NCI-H345 treated with DMSO at 0.1 percent for 48 hours (cell line): ENCODE measurements around the gene PDZD7.
"Not testable (repeated sequence)": the region's sequence is repeated elsewhere in the genome, so short reads cannot be mapped to it uniquely, and the experiment has no call there.

ENCODE experiments used
- DNase-seq: peaks from one replicate; lab custom pipeline; 2025; ENCODE audit not compliant: unreplicated experiment; lab: John Stamatoyannopoulos, UW

The PDZD7 gene

GRCh38 chr10:101041252-101041761, 10.4 kb upstream of the PDZD7 start:
- peak; percentile 33 for DNase-seq

GRCh38 chr10:101040851-101041250, 9.9 kb upstream of the PDZD7 start:
- no peak for DNase-seq

- no peak for DNase-seq
Observed at GRCh38 chr10:101040061-101040460, 9.1 kb upstream of the PDZD7 start.

- no peak for DNase-seq
Observed at GRCh38 chr10:101038484-101038883, 7.6 kb upstream of the PDZD7 start.

- DNase-seq: no peak
Observed at GRCh38 chr10:101036726-101037125, 5.8 kb upstream of the PDZD7 start.

- no peak for DNase-seq
Observed at GRCh38 chr10:101035916-101036702, 5.2 kb upstream of the PDZD7 start.

GRCh38 chr10:101035314-101035713, 4.4 kb upstream of the PDZD7 start:
- DNase-seq: no peak

GRCh38 chr10:101034404-101034803, 3.5 kb upstream of the PDZD7 start:
- DNase-seq: not testable (repeated sequence)

GRCh38 chr10:101033276-101033675, 2.3 kb upstream of the PDZD7 start:
- DNase-seq: no peak

GRCh38 chr10:101032637-101033224, 1.8 kb upstream of the PDZD7 start:
- DNase-seq: no peak

GRCh38 chr10:101031796-101032636, 1.1 kb upstream of the PDZD7 start:
- DNase-seq: no peak

- DNase-seq: no peak
Observed at GRCh38 chr10:101030496-101031127, 317 bp downstream of the PDZD7 start.

- no peak for DNase-seq
Observed at GRCh38 chr10:101029520-101030295, 1.2 kb downstream of the PDZD7 start.

- DNase-seq: no peak
Observed at GRCh38 chr10:101028446-101029337, 2.2 kb downstream of the PDZD7 start.

GRCh38 chr10:101027106-101027720, 3.7 kb downstream of the PDZD7 start:
- DNase-seq: no peak

GRCh38 chr10:101022967-101023705, 7.8 kb downstream of the PDZD7 start:
- no peak for DNase-seq

- DNase-seq: no peak
Observed at GRCh38 chr10:101021692-101022251, 9.2 kb downstream of the PDZD7 start.

GRCh38 chr10:101021239-101021638, 9.7 kb downstream of the PDZD7 start:
- no peak for DNase-seq
